ENCODE data around the gene CLIC6. TPM values are rescaled to one million over a fixed set of nuclear protein-coding genes. Genes with fewer than 3 reads are reported as not detected.

The CLIC6 gene
- total and polyA plus RNA-seq, 2 of the 8 experiments (the other 6 are each of a cell fraction or from before 2014, with no cell fraction given): 0.42 to 1.3 TPM

DNA sequence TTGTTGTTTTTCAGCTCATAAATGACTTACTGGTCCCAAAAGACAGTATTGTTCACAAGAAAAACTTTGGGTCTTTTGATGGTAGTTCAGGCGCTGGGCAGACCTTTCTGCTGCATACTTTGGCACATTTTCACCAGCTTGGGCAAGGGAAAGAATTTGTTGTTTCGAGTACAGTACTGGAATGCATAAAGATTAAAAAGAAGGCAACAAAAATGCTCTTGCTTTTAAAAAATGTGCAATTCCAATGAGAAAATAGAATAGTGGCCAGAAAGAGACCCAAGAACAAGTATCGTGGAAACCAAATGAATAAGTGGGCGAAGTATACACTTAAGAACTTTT is 56.0 kb downstream of the CLIC6 start:
- H3K4me1 ChIP-seq (replicated peaks in 1 of 4; ENCODE audit: control insufficient read depth in 3 of 4, insufficient read depth in 4 of 4, low read length in 3 of 4): peaks cover 0 to 5% (median 0%) of the 10 kb centered on the region in 4 experiments; a peak in 1 of 7 replicates

More for the DNA sequence above, 56.0 kb downstream of the CLIC6 start:
- Histone ChIP-seq H2AK5ac (ENCODE audit: low read depth, low read length) (no peak overlapping the region), H3K36me3 (ENCODE audit: control insufficient read depth in 2 of 4, insufficient read depth in 4 of 4, low read length in 3 of 4) (no peaks in the 10 kb centered on the region), H3K27ac (ENCODE audit: low read depth, low read length) (no peak overlapping the region), H3K79me1 (ENCODE audit: low read depth, low read length) (no peaks in the 10 kb centered on the region), H3K27me3 (replicated peaks in 1 of 4; ENCODE audit: control insufficient read depth in 3 of 4, extremely low read depth in 1 of 4, insufficient read depth in 3 of 4, low read length in 3 of 4) (no peaks in the 10 kb centered on the region), H3K56ac (replicated peaks; ENCODE audit: insufficient read length, low read depth, low read length) (no peak overlapping the region), H3K4me3 (ENCODE audit: extremely low read depth in 1 of 4, insufficient read depth in 2 of 4, low read depth in 3 of 4, low read length in 4 of 4) (no peak overlapping the region), H2BK15ac (ENCODE audit: low read length) (no peak overlapping the region), H3K9ac (replicated peaks in 1 of 4; ENCODE audit: extremely low read depth in 1 of 4, low read depth in 3 of 4, low read length in 3 of 4) (no peak overlapping the region), H2BK12ac (ENCODE audit: low read depth, low read length) (no peak overlapping the region), H3K4ac (replicated peaks; ENCODE audit: insufficient read length, low read depth, low read length) (no peak overlapping the region), H2AFZ (ENCODE audit: low read length) (no peak overlapping the region), H4K91ac (replicated peaks; ENCODE audit: insufficient read length, low read length) (no peak overlapping the region), H3K79me2 (ENCODE audit: control insufficient read depth in 1 of 2, insufficient read depth in 2 of 2, low read length in 2 of 2) (no peaks in the 10 kb centered on the region), H3K23ac (ENCODE audit: insufficient read length) (no peak overlapping the region), H2BK20ac (ENCODE audit: low read length) (no peak overlapping the region), H2BK5ac (ENCODE audit: low read depth, low read length) (no peak overlapping the region), H3K23me2 (ENCODE audit: low read depth, low read length) (no peaks in the 10 kb centered on the region; the same call in 1 of the 2 replicates), H3K14ac (ENCODE audit: insufficient read length) (no peak overlapping the region), H3K18ac (ENCODE audit: extremely low read depth, low read length) (no peak overlapping the region), H4K8ac (ENCODE audit: extremely low read depth, insufficient read depth, low read length) (no peak overlapping the region), H3K4me2 (ENCODE audit: insufficient read depth in 1 of 2, low read depth in 2 of 2, low read length in 2 of 2) (no peak overlapping the region), H3K9me3 (ENCODE audit: insufficient read depth in 2 of 2, low read depth in 1 of 2, low read length in 1 of 2) (no peaks in the 10 kb centered on the region), H4K20me1 (replicated peaks in 1 of 2; ENCODE audit: control insufficient read depth in 1 of 2, insufficient read depth in 2 of 2, low read length in 2 of 2) (no peaks in the 10 kb centered on the region), H2BK120ac (replicated peaks; ENCODE audit: low read depth, low read length) (no peak overlapping the region), H4K5ac (ENCODE audit: insufficient read length, low read depth, low read length) (no peak overlapping the region)
- ChIA-PET CTCF (ENCODE audit: partially characterized antibody) (interaction anchor here (3.6 kb wide), 1 partner anchor 8 kb away, joined by 23 read pairs; no protein-coding TSS in a partner anchor), POLR2A (ENCODE audit: partially characterized antibody) (no interaction called here)
- no peak for FAIRE-seq
- no peak for DNase-seq (ENCODE audit: low read depth in 1 of 2, low spot score in 2 of 2)
- WGBS, 2 experiments (ENCODE audit: extremely low coverage in 1 of 2, insufficient coverage in 1 of 2, insufficient read length in 1 of 2, insufficient replicate concordance in 2 of 2, low coverage in 1 of 2, low lambda C conversion rate in 2 of 2, missing lambda C conversion rate in 1 of 2): 91% methylated on average over 4 of the region's 4 CpGs; no CpG with 5 or more reads in 1 of the 2 experiments
- TF ChIP-seq SUZ12 (IDR thresholded peaks at IDR 0.05; ENCODE audit: low read length) (no peak), BACH1 (IDR thresholded peaks at IDR 0.05; ENCODE audit: low read length) (no peak)
